Ovary (tissue), 9 donors: ENCODE measurements around the gene CHL1. TPM values are rescaled to one million over a fixed set of nuclear protein-coding genes. Genes with fewer than 3 reads are reported as not detected.

Experiments
- DNase-seq, 5 donors: peaks; one replicate each; pipeline ENCODE4 v3.0.0-alpha.2; 2019 to 2020
- H3K27ac ChIP-seq, 2 donors: fragments of 200-600 bp; one replicate each; pipeline versions ENCODE4 v1.5.1 to v1.8.0; 2019 to 2022
- H3K27me3 ChIP-seq: fragments of 200-600 bp; one replicate; pipeline ENCODE4 v1.8.0; 2022
- H3K36me3 ChIP-seq: fragments of 200-600 bp; sonication (generic); one replicate; pipeline ENCODE4 v1.5.1; 2019
- H3K4me1 ChIP-seq: one replicate; pipeline ENCODE4 v1.8.1; 2013; ENCODE audit warnings: mild to moderate bottlenecking, moderate library complexity; ENCODE audit not compliant: insufficient read depth
- H3K4me3 ChIP-seq: fragments of 200-600 bp; sonication (generic); one replicate; pipeline ENCODE4 v1.5.1; 2017
- H3K9me3 ChIP-seq, 2 donors: fragments of 200-600 bp in 1 of 2; sonication (generic) in 1 of 2; one replicate each; pipeline versions ENCODE4 v1.5.1 to v1.8.1; 2013 to 2019; ENCODE audit warnings: mild to moderate bottlenecking in 1 of 2, moderate library complexity in 1 of 2
- CTCF ChIP-seq, 3 donors: fragments of 450-650 bp in 2 of 3; fragments of 200-600 bp in 1 of 3; IDR thresholded peaks; one replicate each; pipeline versions ENCODE4 v1.5.1 to v1.8.0; 2016 to 2022; ENCODE audit warnings: antibody characterized with exemption in 3 of 3, mild to moderate bottlenecking in 1 of 3
- EP300 ChIP-seq: sonication (generic); formaldehyde crosslinking; IDR thresholded peaks from one replicate; pipeline ENCODE4 v1.6.1; 2017; ENCODE audit warnings: antibody characterized with exemption
- POLR2A ChIP-seq: fragments of 450-650 bp; IDR thresholded peaks from one replicate; pipeline ENCODE4 v1.6.1; 2017; ENCODE audit warnings: antibody characterized with exemption, mild to moderate bottlenecking, moderate library complexity
- WGBS, 3 donors: extraction: QIAGEN DNeasy Blood & Tissue Kit in 1 of 3; methylation state at CpG; one replicate each; pipeline versions ENCODE4 v1.1.5 to v1.1.7; 2013 to 2017; 5-methylcytosine and 5-hydroxymethylcytosine counted together
- intact Hi-C, 4 donors: fragments of 100-400 bp; cut with DNase I; formaldehyde crosslinking; loops; one replicate each; pipeline versions ENCODE4 v1.11.0 to v1.15.1; 2022 to 2023
- polyA plus RNA-seq, 2 donors: library from polyadenylated mRNA; stranded (reverse); fragments of 200-250 nt in 1 of 2; fragments of 350-450 nt in 1 of 2; fragmentation: Illumina TruSeq in 1 of 2; extraction: RNeasy Lipid Tissue Mini Kit (QIAGEN cat#74804) in 1 of 2; gene quantifications; one replicate each; pipeline ENCODE4 v1.2.3, GENCODE V29; 2013 to 2014
- total RNA-seq, 7 donors: library from RNA; depleted of rRNA in 2 of 7; stranded (reverse); fragments of >200 nt in 2 of 7; fragmentation: NEBNext Ultra II Directional in 3 of 7; extraction: Animal tissue kit (Norgen Biotek cat#: 25700) in 3 of 7; gene quantifications; one replicate each; pipeline versions ENCODE4 v1.1.0 to v1.2.4, GENCODE V29; 2016 to 2023
- donor health status: DM: no; HTN: no; CAD: no; lungs with moderate emphysema.
- donor health status: DM: no; HTN: no; CAD: no.
- donor health status: Bipolar disorder and iron deficiency.
- donor health status: DM: yes; HTN: yes; CAD: no.
- donor health status: DM: no; HTN: no; CAD: no.
- donor health status: DM: yes; HTN: yes; CAD: no.

Gene CHL1
- total and polyA plus RNA-seq, 9 donors, result 20.8 to 101 (median 35.7) TPM

GRCh38 chr3:194001-194400 is 2.6 kb upstream of the CHL1 start:
- Histone ChIP-seq H3K36me3 (no peaks in the 10 kb centered on the region), H3K9me3 (no peaks in the 10 kb centered on the region), H3K4me1 (peaks cover 2% of the 10 kb centered on the region), H3K27me3 (no peaks in the 10 kb centered on the region), H3K4me3 (no peak overlapping the region), H3K27ac (no peak overlapping the region)
- no peak for DNase-seq
- 10 to 21% (median 11%) methylated on average over 2 of the region's 2 CpGs for WGBS, 3 donors
- TF ChIP-seq CTCF (IDR thresholded peaks at IDR 0.05), result no peak
- TF ChIP-seq POLR2A, result no peak
- TF ChIP-seq EP300, result no peak
- intact Hi-C loops, result no loop called here

GRCh38 chr3:194421-194820 is 2.1 kb upstream of the CHL1 start:
- DNase-seq, result no peak
- Histone ChIP-seq H3K36me3 (no peaks in the 10 kb centered on the region), H3K4me3 (no peak overlapping the region), H3K9me3 (no peaks in the 10 kb centered on the region), H3K27ac (no peak overlapping the region), H3K27me3 (no peaks in the 10 kb centered on the region), H3K4me1 (peaks cover 2% of the 10 kb centered on the region)
- 61 to 73% (median 69%) methylated on average over 3 of the region's 3 CpGs for WGBS, 3 donors
- TF ChIP-seq EP300 (no peak), POLR2A (no peak), CTCF (IDR thresholded peaks at IDR 0.05) (no peak)
- intact Hi-C loops, result no loop called here

- Histone ChIP-seq H3K27me3 (no peaks in the 10 kb centered on the region), H3K27ac (no peak overlapping the region), H3K4me3 (no peak overlapping the region), H3K36me3 (no peaks in the 10 kb centered on the region), H3K4me1 (peaks cover 2% of the 10 kb centered on the region), H3K9me3 (no peaks in the 10 kb centered on the region)
- 11 to 45% (median 19%) methylated on average over 6 of the region's 6 CpGs for whole genome bisulfite sequencing, 3 donors
- no peak for TF ChIP-seq EP300
- TF ChIP-seq POLR2A, result no peak
- no peak for TF ChIP-seq CTCF (IDR thresholded peaks at IDR 0.05)
- intact Hi-C loops, result no loop called here
- no peak for DNase-seq
Measured at GRCh38 chr3:195666-196065, 897 bp upstream of the CHL1 start.

- TF ChIP-seq CTCF (IDR thresholded peaks at IDR 0.05), result no peak
- TF ChIP-seq POLR2A, result no peak
- TF ChIP-seq EP300, result no peak
- DNase-seq, result peak; percentile 39 to 75 (median 59)
- H3K4me3 ChIP-seq, result peak overlapping the region; percentile 59
- 1% methylated on average over 41 to 56 of the region's 56 CpGs for WGBS, 3 donors
- intact Hi-C loops, result no loop called here
- H3K4me1 ChIP-seq, result peaks cover 2% of the 10 kb centered on the region
- H3K9me3 ChIP-seq, result no peaks in the 10 kb centered on the region
- H3K27me3 ChIP-seq, result no peaks in the 10 kb centered on the region
- H3K27ac ChIP-seq, result peak overlapping the region; percentile 44 to 54
- H3K36me3 ChIP-seq, result no peaks in the 10 kb centered on the region
Measured at GRCh38 chr3:197149-197827, 725 bp downstream of the CHL1 start.
